Measurements from ENCODE around the gene PTCD2.

DNA sequence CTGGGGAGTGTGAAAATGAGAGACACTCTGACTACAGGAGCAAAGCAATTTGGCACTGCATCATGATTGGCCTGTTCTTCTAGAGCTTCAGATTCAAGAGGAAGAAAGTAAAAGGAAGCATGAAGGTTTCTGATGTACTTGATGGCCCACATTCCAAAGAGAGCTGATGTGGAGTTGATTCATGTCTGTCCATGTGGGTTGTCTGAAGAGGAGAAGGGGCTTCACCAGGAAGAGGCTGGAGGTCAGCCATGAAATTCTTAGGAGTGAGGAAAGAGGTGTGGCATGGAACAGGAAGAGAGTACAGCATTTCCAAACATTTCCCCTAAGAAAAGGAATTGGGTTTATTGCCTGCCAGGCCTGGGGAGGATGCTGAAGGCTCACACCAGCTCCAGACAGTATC is 70.7 kb downstream of the PTCD2 start:
- no peak for TF ChIP-seq CTCF (IDR thresholded peaks at IDR 0.05 in 2 of 3, conservative IDR thresholded peaks at IDR 0.05 in 1 of 3; ENCODE audit: borderline replicate concordance in 1 of 3, insufficient read depth in 1 of 3, low read depth in 2 of 3, low read length in 2 of 3)
- TF ChIP-seq, protein P1, sequence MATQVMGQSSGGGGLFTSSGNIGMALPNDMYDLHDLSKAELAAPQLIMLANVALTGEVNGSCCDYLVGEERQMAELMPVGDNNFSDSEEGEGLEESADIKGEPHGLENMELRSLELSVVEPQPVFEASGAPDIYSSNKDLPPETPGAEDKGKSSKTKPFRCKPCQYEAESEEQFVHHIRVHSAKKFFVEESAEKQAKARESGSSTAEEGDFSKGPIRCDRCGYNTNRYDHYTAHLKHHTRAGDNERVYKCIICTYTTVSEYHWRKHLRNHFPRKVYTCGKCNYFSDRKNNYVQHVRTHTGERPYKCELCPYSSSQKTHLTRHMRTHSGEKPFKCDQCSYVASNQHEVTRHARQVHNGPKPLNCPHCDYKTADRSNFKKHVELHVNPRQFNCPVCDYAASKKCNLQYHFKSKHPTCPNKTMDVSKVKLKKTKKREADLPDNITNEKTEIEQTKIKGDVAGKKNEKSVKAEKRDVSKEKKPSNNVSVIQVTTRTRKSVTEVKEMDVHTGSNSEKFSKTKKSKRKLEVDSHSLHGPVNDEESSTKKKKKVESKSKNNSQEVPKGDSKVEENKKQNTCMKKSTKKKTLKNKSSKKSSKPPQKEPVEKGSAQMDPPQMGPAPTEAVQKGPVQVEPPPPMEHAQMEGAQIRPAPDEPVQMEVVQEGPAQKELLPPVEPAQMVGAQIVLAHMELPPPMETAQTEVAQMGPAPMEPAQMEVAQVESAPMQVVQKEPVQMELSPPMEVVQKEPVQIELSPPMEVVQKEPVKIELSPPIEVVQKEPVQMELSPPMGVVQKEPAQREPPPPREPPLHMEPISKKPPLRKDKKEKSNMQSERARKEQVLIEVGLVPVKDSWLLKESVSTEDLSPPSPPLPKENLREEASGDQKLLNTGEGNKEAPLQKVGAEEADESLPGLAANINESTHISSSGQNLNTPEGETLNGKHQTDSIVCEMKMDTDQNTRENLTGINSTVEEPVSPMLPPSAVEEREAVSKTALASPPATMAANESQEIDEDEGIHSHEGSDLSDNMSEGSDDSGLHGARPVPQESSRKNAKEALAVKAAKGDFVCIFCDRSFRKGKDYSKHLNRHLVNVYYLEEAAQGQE (IDR thresholded peaks at IDR 0.05; ENCODE audit: low read depth), result no peak
- TF ChIP-seq ZBTB33 (IDR thresholded peaks at IDR 0.05; ENCODE audit: extremely low read depth, insufficient replicate concordance, low read length), result no peak
- TF ChIP-seq TCF7L2 (IDR thresholded peaks at IDR 0.05; ENCODE audit: borderline replicate concordance, extremely low read depth, insufficient read depth, insufficient read length), result no peak
- no peak for TF ChIP-seq EZH2phosphoT487 (IDR thresholded peaks at IDR 0.05; ENCODE audit: borderline replicate concordance)
- no peak for TF ChIP-seq RAD21 (IDR thresholded peaks at IDR 0.05; ENCODE audit: low read depth)
- TF ChIP-seq SP1 (IDR thresholded peaks at IDR 0.05; ENCODE audit: low read depth), result no peak
- no peak for TF ChIP-seq EZH2 (IDR thresholded peaks at IDR 0.05)
- TF ChIP-seq CBX3 (IDR thresholded peaks at IDR 0.05; ENCODE audit: low read depth), result no peak
- no peak for TF ChIP-seq ZNF274 (IDR thresholded peaks at IDR 0.05; ENCODE audit: low read depth, low read length)
- TF ChIP-seq CEBPB (IDR thresholded peaks at IDR 0.05; ENCODE audit: low read depth), result no peak
- no peak for TF ChIP-seq POLR2AphosphoS5 (IDR thresholded peaks at IDR 0.05; ENCODE audit: low read depth, low read length)
- no peak for TF ChIP-seq POLR2A (IDR thresholded peaks at IDR 0.05; ENCODE audit: borderline replicate concordance, extremely low read depth, insufficient read depth, insufficient read length)
- TF ChIP-seq FOSL1 (IDR thresholded peaks at IDR 0.05; ENCODE audit: low read depth), result no peak

Data from HCT116 (cell line).